Measurements from ENCODE around the gene KCTD8. TPM values are rescaled to one million over a fixed set of nuclear protein-coding genes. Genes with fewer than 3 reads are reported as not detected.

Gene KCTD8
- total RNA-seq, 4 donors from 2014 or later = 0.71 to 2.8 (median 1.4) TPM

- no peak for TF ChIP-seq POLR2A (IDR thresholded peaks at IDR 0.05)
- TF ChIP-seq CTCF (IDR thresholded peaks at IDR 0.05 in 4 of 5, conservative IDR thresholded peaks at IDR 0.05 in 1 of 5) = no peak
- ATAC-seq = no peak
Measured at GRCh38 chr4:44479731-44480130, 31.1 kb upstream of the KCTD8 start.

GRCh38 chr4:44462259-44462658, 13.7 kb upstream of the KCTD8 start:
- peak; percentile 41 to 85 for ATAC-seq
- no peaks in the 10 kb centered on the region for H3K27me3 ChIP-seq
- H3K9me3 ChIP-seq = no peaks in the 10 kb centered on the region
- in situ Hi-C loops (cut with MboI; ENCODE audit: low sequenced_read_pairs in 4 of 4) = no loop called here
- no peaks in the 10 kb centered on the region for H3K36me3 ChIP-seq
- TF ChIP-seq CTCF (IDR thresholded peaks at IDR 0.05 in 4 of 5, conservative IDR thresholded peaks at IDR 0.05 in 1 of 5) (no peak), POLR2A (IDR thresholded peaks at IDR 0.05) (no peak)
- peaks cover 0 to 2% of the 10 kb centered on the region in 2 donors for H3K4me1 ChIP-seq
- intact Hi-C loops (cut with DNase I; ENCODE audit: low total_unique reads) = no loop called here
- no peak overlapping the region for H3K27ac ChIP-seq
- H3K4me3 ChIP-seq = no peak overlapping the region
- DNase-seq = no peak

More at GRCh38 chr4:44479731-44480130, 31.1 kb upstream of the KCTD8 start:
- no peak overlapping the region for H3K27ac ChIP-seq
- H3K9me3 ChIP-seq = no peaks in the 10 kb centered on the region
- no peaks in the 10 kb centered on the region for H3K36me3 ChIP-seq
- H3K4me1 ChIP-seq = no peaks in the 10 kb centered on the region
- H3K4me3 ChIP-seq = no peak overlapping the region
- in situ Hi-C loops (cut with MboI; ENCODE audit: low sequenced_read_pairs in 4 of 4) (no loop called here), intact Hi-C loops (cut with DNase I; ENCODE audit: low total_unique reads) (no loop called here)
- H3K27me3 ChIP-seq = no peaks in the 10 kb centered on the region
- DNase-seq = no peak

GRCh38 chr4:44447563-44448504, 775 bp downstream of the KCTD8 start:
- no peak for TF ChIP-seq POLR2A (IDR thresholded peaks at IDR 0.05)
- peak in 2 of 5 experiments; percentile 20 to 28 for TF ChIP-seq CTCF (IDR thresholded peaks at IDR 0.05 in 4 of 5, conservative IDR thresholded peaks at IDR 0.05 in 1 of 5)
- Histone ChIP-seq H3K27ac (peak overlapping the region; percentile 78 to 97 (median 91)), H3K27me3 (peaks cover 0 to 4% (median 0%) of the 10 kb centered on the region in 3 donors), H3K4me3 (peak overlapping the region; percentile 63 to 83 (median 73)), H3K36me3 (no peaks in the 10 kb centered on the region), H3K4me1 (peaks cover 0 to 14% of the 10 kb centered on the region in 2 donors), H3K9me3 (no peaks in the 10 kb centered on the region)
- in situ Hi-C loops (cut with MboI; ENCODE audit: low sequenced_read_pairs in 4 of 4) = no loop called here
- peak; percentile 25 to 45 for DNase-seq
- ATAC-seq = peak; percentile 55 to 59
- intact Hi-C loops (cut with DNase I; ENCODE audit: low total_unique reads) = loop anchor here (2.0 to 10.0 kb wide), 3 partner anchors 123 to 231 kb away; partner anchors contain the start of gene GUF1

- no peaks in the 10 kb centered on the region for H3K9me3 ChIP-seq
- H3K27me3 ChIP-seq = peaks cover 0 to 4% (median 0%) of the 10 kb centered on the region in 3 donors
- DNase-seq = peak in 1 of 2 donors; percentile 11
- peak overlapping the region; percentile 78 to 97 (median 91) for H3K27ac ChIP-seq
- peak overlapping the region; percentile 63 to 83 (median 73) for H3K4me3 ChIP-seq
- no peak for TF ChIP-seq CTCF (IDR thresholded peaks at IDR 0.05 in 4 of 5, conservative IDR thresholded peaks at IDR 0.05 in 1 of 5)
- TF ChIP-seq POLR2A (IDR thresholded peaks at IDR 0.05) = no peak
- intact Hi-C loops (cut with DNase I; ENCODE audit: low total_unique reads) (loop anchor here (10.0 kb wide), 1 partner anchor 122 kb away; no protein-coding TSS in a partner anchor), in situ Hi-C loops (cut with MboI; ENCODE audit: low sequenced_read_pairs in 4 of 4) (no loop called here)
- ATAC-seq = peak in 1 of 2 donors; percentile 7
- H3K36me3 ChIP-seq = no peaks in the 10 kb centered on the region
- H3K4me1 ChIP-seq = peaks cover 0 to 14% of the 10 kb centered on the region in 2 donors
Measured at GRCh38 chr4:44446801-44447562, 1.6 kb downstream of the KCTD8 start.

Measured in gastrocnemius medialis (tissue), 4 donors.